GM19240 (cell line): ENCODE results near the gene KRT3.
"Not testable (repeated sequence)": the region's sequence is repeated elsewhere in the genome, so short reads cannot be mapped to it uniquely, and the experiment has no call there.

Source experiments
- DNase-seq: peaks from one replicate; pipeline ENCODE4 v3.0.0; 2011; ENCODE audit warnings: low spot score; ENCODE audit not compliant: insufficient read length

Gene KRT3

DNA sequence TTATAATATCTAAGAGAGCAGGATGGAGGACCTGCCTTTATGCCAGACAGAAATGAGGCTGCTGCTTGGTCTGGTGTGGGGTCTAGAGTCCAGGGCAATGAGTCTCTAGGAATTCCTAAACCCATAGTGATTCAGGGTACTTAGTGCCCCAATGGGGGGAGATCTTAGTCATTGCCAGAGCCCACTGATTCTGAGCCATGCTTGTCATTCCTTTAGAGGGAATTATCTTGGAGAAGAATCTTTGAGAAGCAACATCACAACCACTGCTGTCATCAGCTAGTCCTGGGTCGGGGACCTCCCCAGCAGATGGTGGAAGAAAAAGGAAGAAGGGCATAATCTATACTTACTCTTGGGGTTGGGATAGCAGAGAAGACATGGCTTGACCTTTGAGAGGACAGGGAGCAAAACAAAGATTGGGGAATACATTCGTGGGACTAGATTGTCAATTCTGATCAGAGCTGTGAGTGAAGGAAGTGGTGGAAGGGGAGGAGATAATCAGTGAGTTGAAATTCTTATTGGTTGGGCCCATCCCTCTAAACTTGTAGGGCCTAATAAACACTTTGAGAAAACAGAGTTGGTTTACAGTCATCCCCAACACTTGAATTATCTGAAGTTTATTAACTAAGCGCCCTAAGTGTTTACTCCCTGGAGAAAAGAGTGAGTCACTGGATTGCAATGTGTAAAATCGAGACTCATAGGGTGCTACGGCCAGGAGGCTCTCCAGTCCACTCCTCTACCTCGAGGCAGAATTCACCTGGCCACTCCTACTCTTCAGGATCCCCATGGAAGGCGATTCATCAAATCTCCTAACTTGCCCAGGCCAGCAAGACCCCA, 3.0 kb upstream of the KRT3 start:
- DNase-seq, result no peak

GRCh38 chr12:52798003-52798670, 2.2 kb upstream of the KRT3 start:
- DNase-seq, result no peak

DNA sequence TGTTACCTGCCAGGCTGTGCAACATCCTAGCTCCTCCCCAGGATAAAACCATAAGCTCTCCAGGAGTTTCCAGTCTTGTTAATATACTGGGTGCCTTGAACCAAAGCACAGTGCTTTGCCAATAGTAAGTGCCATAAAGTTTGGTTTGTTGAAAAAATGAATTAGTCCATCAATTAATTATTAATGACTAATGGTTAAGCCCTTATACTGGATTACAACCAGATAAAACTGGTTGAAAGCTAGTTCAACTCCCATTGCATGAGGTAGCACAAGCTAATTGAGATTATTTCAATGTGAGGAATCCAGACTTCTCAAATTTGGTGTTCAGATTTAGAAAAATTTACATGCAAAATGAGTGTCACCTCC, 1.6 kb upstream of the KRT3 start:
- DNase-seq, result no peak

DNA sequence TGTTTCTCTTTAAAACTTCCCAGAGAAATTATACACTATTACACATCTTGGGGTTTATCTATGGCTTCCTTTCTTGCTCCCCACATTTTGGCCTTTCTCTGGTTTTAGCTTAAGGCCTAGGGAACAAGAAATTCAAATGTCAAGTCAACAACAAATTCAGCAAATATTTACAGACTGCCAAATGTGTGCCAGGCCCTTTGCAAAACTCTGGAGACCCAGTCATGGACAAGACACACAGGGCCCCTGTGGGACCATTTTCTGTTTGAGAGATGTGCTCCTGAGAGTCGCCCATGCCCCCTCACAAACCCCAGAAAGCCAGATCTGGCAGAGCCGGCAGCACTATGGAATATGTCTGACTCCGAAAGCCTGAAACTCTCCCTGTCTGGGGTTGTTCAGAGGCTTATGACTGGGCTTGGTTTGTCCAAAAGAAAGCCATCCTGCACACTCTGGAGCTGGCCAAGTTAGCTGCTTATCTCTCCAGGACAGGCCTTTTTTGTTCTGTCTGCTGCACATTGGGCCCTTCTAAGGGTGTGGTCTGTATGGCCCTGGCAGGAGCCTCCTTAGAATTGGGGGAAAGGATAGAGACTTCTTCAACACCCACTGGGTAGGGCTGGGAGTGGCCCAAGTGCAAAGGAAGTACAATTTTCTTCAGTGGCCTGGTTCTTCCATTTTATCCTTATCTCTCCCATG, 1.1 kb upstream of the KRT3 start:
- no peak for DNase-seq

- no peak for DNase-seq
These were observed 495 bp upstream of the KRT3 start for GRCh38 chr12:52796429-52796794.

DNA sequence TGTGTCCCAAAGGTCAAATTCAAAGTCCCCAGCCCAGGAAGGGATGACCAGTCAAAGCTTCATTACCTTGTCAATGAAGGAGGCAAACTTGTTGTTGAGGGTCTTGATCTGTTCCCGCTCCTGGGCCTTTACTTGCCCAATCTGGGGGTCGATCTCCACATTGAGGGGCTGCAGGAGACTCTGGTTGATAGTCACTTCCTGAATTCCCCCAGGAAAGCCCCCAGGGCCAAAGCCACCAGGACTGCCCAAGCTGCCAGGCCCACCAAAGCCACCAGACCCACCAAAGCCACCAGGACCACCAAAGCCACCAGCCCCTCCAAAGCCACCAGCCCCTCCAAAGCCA, 614 bp downstream of the KRT3 start:
- DNase-seq, result not testable (repeated sequence)

GRCh38 chr12:52794479-52795331, 1.2 kb downstream of the KRT3 start:
- no peak for DNase-seq

DNA sequence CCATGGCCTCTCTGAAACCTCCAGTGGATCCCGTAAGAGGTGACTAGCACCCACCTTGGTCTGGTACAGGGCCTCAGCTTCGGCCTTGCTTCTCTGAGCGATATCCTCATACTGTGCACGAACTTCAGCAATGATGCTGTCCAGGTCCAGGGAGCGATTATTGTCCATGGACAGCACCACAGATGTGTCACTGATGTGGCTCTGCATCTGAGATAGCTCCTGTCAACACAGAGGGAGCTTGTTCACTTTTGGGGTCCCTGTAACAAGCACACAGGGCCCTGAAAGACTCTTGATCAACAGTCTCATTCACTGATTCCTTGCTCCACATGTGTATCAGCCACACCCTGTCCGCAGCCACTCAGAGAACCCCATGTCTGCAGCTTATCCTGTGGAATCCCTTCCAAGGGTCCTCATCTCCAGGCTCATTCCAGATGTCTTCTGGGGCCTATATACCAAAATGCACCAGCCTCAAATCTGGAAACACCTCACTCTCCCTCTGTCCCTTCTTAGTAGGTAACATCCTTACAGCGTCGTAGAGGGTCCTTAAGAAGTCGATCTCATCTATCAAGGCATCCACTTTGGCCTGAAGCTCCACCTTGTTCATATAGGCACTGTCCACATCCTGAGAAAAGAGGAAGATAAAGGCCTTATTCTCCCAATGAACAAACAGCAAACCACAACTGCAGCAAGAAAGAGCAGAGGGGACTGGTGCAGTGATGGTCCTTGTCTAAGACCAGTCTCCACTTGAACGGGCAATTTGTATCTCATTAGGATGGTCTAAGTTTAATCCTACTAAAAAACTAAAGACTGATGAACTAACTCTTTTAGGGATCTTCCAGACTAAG, 3.5 kb downstream of the KRT3 start:
- DNase-seq, result no peak

GRCh38 chr12:52791271-52792184, 4.4 kb downstream of the KRT3 start:
- no peak for DNase-seq

DNA sequence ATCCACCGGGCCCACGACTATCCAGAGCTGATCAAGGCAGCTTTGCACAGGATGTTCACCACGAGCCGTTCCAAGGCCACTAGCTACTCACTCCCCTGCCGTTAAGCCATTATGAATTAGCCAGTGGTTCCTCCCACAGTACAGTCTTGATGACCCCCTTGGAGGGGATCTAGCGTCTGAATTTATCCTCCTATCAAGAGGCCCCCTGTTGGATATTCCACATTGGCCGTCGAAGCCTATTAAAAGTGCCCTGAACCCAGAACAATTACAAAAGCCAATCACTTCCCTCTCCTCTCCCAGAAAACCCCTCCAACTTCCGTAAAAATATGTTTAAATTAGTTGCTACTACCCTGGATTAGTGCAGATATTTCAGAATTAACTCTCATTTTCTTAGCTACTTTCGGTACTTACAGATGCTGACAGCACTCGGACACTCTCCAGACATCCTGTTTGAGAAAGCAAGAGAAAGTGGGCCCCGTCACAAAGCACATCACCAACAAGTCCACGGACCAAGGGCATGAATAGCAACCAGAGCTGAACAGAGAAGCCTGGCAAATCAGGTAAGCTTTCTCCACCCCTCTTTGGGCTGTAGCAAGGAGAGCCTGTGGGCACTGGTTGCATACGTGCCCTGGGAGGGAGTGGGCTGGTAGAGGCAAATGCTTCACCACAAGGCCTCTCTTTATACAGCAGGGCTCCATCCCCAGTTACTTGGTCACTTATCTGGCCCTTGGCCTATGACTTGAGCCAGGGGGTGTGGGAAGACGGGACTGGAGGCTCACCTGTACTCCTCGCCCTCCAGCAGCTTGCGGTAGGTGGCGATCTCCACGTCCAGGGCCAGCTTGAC, 5.3 kb downstream of the KRT3 start:
- DNase-seq, result no peak

GRCh38 chr12:52789637-52790426, 6.1 kb downstream of the KRT3 start:
- no peak for DNase-seq

- DNase-seq, result no peak
These were observed 6.9 kb downstream of the KRT3 start for GRCh38 chr12:52788876-52789636.

DNA sequence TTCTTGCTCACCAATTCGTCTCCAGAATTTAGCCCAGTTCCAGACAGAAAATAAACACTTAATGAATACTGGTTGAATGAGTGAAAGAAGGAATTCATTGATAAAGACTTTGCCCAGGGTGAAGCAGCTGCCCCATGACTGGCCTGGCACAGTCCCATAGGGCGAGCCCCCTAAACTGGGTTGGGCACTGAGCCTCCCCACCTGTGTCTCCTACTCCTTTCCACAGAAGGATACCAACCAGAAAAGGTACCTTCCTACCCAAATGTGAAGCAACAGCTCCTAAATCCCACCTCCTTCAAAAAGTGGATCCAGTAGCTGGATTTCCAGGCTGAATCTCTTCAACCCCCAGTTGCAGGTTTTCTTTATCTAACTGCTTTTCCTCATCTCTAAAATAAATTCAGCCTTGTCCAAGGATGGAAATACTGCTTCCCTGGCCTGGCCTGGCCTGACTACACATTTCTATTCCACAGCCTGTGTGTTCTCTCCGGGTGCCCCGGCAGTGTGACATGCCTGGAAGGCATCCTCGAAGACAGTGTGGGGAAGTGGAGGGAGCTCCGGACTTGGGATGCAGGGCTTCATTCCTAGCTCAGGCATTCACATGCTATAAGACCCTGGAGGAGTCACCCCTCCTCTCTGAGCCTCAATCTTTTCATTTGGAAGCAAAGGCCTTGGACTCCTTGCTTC, 7.6 kb downstream of the KRT3 start:
- no peak for DNase-seq

DNA sequence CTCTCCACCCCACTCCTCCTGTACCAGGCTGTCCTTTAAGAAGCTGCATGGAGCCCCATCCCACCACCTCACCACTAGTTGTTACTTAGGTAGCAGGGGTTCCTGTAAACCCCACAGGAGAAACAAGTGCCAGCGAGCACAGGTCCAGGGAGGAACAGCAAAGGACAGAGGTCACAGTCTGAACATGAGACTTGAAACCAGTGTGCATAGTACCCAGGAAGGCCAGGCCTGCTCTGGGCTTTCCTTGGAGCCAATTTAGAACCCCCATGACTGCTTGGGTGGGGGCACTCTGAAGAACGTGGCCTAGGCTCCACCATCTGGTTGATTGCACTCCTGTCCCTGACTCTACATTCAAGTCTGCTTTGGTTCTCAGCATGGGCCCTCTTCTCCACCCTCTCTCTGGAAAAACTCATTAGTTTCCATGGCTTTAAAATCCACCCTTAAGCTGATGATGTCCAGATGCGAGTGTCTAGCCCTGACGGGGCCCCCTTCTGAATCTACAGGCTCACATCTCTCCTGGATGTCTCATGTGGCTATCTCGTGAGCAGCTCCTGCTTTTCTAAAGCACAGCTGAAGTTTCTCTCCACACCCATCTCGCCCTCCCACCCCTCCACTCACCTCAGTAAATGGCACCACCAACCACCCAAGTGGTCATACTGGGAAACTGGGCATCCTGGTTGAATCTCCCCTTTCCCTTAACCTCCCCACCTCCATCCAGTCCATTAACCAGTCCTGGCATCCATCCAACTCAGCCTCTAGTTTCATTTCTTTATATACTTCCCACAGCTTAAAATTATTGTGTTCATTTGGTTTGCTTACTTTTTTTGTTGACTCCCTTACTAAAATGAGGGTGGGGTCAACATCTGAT, 8.4 kb downstream of the KRT3 start:
- no peak for DNase-seq

GRCh38 chr12:52784909-52785308, 11.0 kb downstream of the KRT3 start:
- DNase-seq, result no peak
